ENCODE data around the gene GCDH.

- TF ChIP-seq CTCF (IDR thresholded peaks at IDR 0.05) (no peak), POLR2A (IDR thresholded peaks at IDR 0.05) (no peak)
Observed at GRCh38 chr19:12865746-12866415, 25.1 kb upstream of the GCDH start.
